Activated B cell treated with CpG ODN at 0.5 μM for 24 hours (primary cell): ENCODE data around the gene CMIP. TPM values are rescaled to one million over a fixed set of nuclear protein-coding genes. Genes with fewer than 3 reads are reported as not detected.

Experiments
- ATAC-seq: fragments of 200-7000 bp; cut with Tn5 transposase; one replicate; pipeline ENCODE4 v1.10.0; 2021; ENCODE audit warnings: low read depth, mild to moderate bottlenecking, moderate library complexity
- CTCF ChIA-PET: fragments of 350-600 bp; sonication (Branson Sonifier 250); formaldehyde crosslinking; loops from one replicate; lab custom pipeline; 2021; ENCODE audit warnings: antibody characterized with exemption; lab: Charles Lee
- POLR2A ChIA-PET: fragments of 350-600 bp; sonication (Branson Sonifier 250); formaldehyde crosslinking; loops from one replicate; lab custom pipeline; 2021; ENCODE audit warnings: antibody characterized with exemption; lab: Charles Lee
- DNase-seq: peaks from one replicate; pipeline ENCODE4 v3.0.0; 2022
- H3K27ac Mint-ChIP-seq: one replicate; pipeline ENCODE4 v1.8.0; 2020; ENCODE audit warnings: mixed read lengths
- H3K27me3 Mint-ChIP-seq: one replicate; pipeline ENCODE4 v1.8.0; 2021; ENCODE audit warnings: mixed read lengths
- H3K36me3 Mint-ChIP-seq: one replicate; pipeline ENCODE4 v1.8.0; 2021; ENCODE audit warnings: low read depth, mixed read lengths
- H3K4me1 Mint-ChIP-seq: one replicate; pipeline ENCODE4 v1.8.0; 2021; ENCODE audit warnings: mixed read lengths
- H3K4me3 Mint-ChIP-seq: one replicate; pipeline ENCODE4 v1.8.0; 2020; ENCODE audit warnings: mild to moderate bottlenecking, mixed read lengths
- H3K9me3 Mint-ChIP-seq: one replicate; pipeline ENCODE4 v1.8.0; 2020; ENCODE audit warnings: mixed read lengths
- CTCF ChIP-seq: fragments of 200-600 bp; IDR thresholded peaks from one replicate; pipeline ENCODE4 v1.8.0; 2022; ENCODE audit warnings: antibody characterized with exemption, mild to moderate bottlenecking
- intact Hi-C: fragments of 100-400 bp; cut with micrococcal nuclease; formaldehyde crosslinking; loops from one replicate; pipeline ENCODE4 v1.15.1; 2024
- total RNA-seq: library from RNA; stranded (reverse); gene quantifications from 2 replicates; pipeline ENCODE4 v1.2.3, GENCODE V29; 2022

CMIP gene
- total RNA-seq, 1 donor from 2014 or later = 76.3 TPM

- intact Hi-C loops = no loop called here
- no peak for DNase-seq
- Mint-ChIP-seq H3K9me3 (no peaks in the 10 kb centered on the region), H3K4me1 (peaks cover 18% of the 10 kb centered on the region), H3K4me3 (no peak overlapping the region), H3K27me3 (no peaks in the 10 kb centered on the region), H3K36me3 (peaks cover 32% of the 10 kb centered on the region), H3K27ac (no peak overlapping the region)
- CTCF ChIA-PET = no interaction called here
- no peak for TF ChIP-seq CTCF
- no peak for ATAC-seq
- POLR2A ChIA-PET = no interaction called here
These were observed 181.0 kb downstream of the CMIP start for GRCh38 chr16:81625544-81626153.

DNA sequence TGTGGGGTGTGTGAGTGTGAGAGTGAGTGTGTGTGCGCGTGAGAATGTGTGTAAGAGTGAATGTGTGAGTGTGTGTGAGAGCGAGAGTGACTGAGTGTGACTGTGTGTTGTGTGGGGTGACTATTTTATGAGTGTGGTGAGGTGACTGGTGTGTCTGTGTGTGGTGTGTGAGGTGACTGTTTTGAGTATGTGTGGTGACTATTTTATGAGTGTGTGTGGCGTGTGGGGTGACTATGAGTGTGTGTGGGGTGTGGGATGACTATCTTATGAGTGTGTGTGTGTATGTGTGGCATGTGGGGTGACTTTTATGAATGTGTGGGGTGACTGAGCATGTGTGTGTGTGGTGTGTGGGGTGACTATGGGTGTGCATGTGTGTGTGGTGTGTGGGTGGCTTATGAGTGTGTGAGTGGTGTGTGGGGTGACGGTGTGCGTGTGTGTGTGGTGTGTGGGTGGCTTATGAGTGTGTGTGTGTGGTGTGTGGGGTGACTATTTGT, 181.6 kb downstream of the CMIP start:
- Mint-ChIP-seq H3K4me3 (no peak overlapping the region), H3K9me3 (no peaks in the 10 kb centered on the region), H3K4me1 (peaks cover 18% of the 10 kb centered on the region), H3K36me3 (peaks cover 30% of the 10 kb centered on the region), H3K27ac (no peak overlapping the region), H3K27me3 (no peaks in the 10 kb centered on the region)
- ChIA-PET POLR2A (no interaction called here), CTCF (no interaction called here)
- intact Hi-C loops = no loop called here
- ATAC-seq (no peak), DNase-seq (no peak)
- no peak for TF ChIP-seq CTCF

DNA sequence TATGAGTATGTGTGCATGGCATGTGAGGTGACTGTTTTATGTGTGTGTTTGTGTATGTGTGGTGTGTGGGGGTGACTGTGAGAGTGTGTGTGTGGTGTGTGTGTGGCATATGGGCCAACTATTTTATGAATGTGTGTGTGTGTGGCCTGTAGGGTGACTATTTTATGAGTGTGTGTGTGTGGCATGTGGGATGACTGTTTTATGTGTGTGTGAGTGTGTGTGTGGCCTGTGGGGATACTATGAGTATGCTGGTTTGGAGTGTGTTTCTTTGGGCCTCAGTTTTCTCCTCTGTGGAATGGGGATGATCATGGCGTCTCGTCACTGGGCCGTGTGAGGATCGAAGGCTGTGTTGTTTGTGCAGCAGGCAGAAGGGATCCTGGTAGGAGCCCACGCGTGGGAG, 182.4 kb downstream of the CMIP start:
- CTCF ChIA-PET = no interaction called here
- H3K4me1 Mint-ChIP-seq = peaks cover 20% of the 10 kb centered on the region
- H3K36me3 Mint-ChIP-seq = peaks cover 22% of the 10 kb centered on the region
- H3K27me3 Mint-ChIP-seq = no peaks in the 10 kb centered on the region
- H3K9me3 Mint-ChIP-seq = no peaks in the 10 kb centered on the region
- TF ChIP-seq CTCF = no peak
- intact Hi-C loops = no loop called here
- ATAC-seq = no peak
- DNase-seq = no peak
- no peak overlapping the region for H3K4me3 Mint-ChIP-seq
- H3K27ac Mint-ChIP-seq = no peak overlapping the region
- POLR2A ChIA-PET = no interaction called here

- no peak for TF ChIP-seq CTCF
- DNase-seq = no peak
- Mint-ChIP-seq H3K27ac (no peak overlapping the region), H3K36me3 (peaks cover 14% of the 10 kb centered on the region), H3K4me1 (peaks cover 26% of the 10 kb centered on the region), H3K4me3 (no peak overlapping the region), H3K9me3 (no peaks in the 10 kb centered on the region), H3K27me3 (no peaks in the 10 kb centered on the region)
- no peak for ATAC-seq
- CTCF ChIA-PET = no interaction called here
- POLR2A ChIA-PET = no interaction called here
- intact Hi-C loops = no loop called here
These were observed 183.2 kb downstream of the CMIP start for GRCh38 chr16:81627729-81628244.

DNA sequence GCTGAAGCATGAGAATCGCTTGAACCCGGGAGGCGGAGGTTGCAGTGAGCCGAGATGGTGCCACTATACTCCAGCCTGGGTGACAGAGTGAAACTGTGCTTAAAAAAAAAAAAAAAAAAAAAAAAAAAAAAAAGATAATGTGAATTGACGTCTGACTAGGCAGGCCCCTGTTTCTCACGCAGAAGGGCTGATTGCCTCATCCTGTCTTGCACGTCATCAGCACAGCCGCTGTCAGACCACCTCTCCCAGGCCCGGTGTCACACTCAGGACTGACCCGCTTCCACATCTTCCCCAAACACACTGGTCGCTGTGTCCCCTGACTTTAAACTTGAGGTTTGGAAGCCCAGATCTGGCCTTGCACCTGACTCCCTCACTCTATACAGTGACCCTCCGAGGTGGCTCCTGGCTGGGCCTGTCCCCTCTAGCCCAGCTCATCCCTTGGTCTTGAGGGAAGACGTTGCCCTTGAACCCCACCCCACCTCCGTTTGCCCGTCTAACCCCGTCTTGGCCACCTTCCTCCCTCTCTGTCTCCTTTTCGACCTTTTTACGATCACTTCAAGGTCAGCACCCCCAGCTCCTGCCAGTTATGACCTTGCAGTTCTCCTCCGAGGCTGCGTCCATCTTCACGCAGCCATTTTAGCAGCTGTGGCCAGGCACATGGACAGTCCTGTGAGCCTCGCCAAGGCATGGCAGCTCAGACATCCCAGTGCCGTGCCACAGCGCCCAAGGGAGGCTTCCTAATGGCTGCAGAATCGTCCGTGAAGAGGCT, 184.6 kb downstream of the CMIP start:
- DNase-seq (no peak), ATAC-seq (no peak)
- Mint-ChIP-seq H3K9me3 (no peaks in the 10 kb centered on the region), H3K27ac (peak overlapping the region; percentile 24), H3K4me1 (peaks cover 27% of the 10 kb centered on the region), H3K4me3 (no peak overlapping the region), H3K36me3 (peaks cover 11% of the 10 kb centered on the region), H3K27me3 (no peaks in the 10 kb centered on the region)
- no peak for TF ChIP-seq CTCF
- intact Hi-C loops = no loop called here
- CTCF ChIA-PET = no interaction called here
- POLR2A ChIA-PET = interaction anchor here (1.0 kb wide), 1 partner anchor 85 kb away, joined by 3 read pairs; no protein-coding TSS in a partner anchor
